HG03103 (cell line): ENCODE measurements around the gene TBL2.
"Not testable (repeated sequence)": the region's sequence is repeated elsewhere in the genome, so short reads cannot be mapped to it uniquely, and the experiment has no call there.

Experiments used
- ATAC-seq: cut with Tn5 transposase; IDR thresholded peaks from one replicate; pipeline ENCODE4 v1.9.1; 2021; ENCODE audit warnings: low read depth; ENCODE audit not compliant: unreplicated experiment

The TBL2 gene

DNA sequence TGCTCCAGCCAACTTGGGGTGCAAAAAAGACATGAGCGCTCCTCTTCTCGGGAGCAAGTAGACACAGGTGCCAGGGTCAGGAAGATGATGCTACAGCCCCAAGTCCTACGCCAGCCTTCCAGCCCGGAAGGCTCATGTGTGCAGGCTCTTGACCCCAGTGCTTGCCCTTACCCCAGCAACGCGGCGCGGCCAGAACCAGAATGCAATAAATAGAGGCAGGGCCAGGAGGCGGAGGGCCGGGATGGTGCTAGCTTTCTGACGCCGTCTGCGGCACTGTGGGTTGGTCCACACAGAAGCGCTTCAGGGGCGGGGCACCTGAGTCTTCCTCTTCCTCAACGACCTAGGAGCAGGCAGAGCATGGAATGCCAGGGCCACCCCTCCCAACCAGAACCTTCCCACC lies 41.3 kb downstream of the TBL2 start:
- ATAC-seq: no peak

DNA sequence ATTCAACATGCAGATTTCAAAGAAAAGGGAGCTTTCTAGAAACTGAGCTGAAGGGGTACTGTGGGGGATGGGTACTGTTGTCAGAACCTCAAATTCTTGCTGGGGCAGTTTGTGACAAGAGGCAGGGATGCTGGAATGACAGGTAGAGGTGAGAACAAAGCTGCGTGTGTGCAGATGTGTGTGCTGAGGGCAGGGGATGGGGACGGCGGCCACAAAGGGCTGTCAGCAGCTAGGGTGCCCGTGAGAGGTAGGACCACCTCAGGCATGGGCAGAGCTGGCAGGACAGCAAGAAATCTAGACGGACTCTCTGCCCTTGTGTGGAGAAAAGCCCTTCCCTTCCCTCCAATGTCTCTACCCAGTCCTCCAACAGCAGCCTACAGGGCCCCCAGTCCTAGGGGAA lies 41.9 kb downstream of the TBL2 start:
- ATAC-seq: no peak

DNA sequence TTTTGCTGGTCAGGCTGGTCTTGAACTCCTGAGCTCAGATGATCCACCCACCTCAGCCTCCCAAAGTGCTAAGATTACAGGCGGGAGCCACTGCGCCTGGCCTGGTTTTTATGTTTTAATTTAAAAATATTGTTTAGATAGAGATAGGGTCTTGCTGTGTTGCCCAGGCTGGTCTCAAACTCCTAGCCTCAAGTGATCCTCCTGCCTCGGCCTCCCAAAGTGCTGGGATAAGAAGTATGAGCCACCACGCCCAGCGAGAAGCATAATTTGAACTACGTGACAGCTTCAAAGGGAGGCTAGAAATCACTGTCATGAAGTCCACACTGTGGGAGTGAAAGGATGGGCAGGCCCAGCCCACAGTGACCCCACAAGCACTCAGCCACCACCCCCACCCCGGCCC lies 42.5 kb downstream of the TBL2 start:
- ATAC-seq: not testable (repeated sequence)

DNA sequence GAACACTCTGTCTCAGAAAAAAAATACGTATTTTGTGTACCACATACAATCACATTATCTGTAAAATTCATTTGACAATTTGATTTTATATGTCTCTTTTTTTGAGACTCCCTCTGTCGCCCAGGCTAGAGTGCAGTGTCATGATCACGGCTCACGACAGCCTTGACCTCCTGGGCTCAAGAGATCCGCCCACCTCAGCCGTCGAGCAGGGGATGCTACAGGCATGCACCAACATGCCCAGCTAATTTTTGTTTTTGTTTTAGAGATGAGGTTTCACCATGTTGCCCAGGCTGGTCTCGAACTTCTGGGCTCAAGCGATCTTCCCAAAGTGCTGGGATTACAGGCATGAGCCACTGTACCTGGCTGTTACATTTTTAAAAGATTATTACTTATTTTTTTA lies 44.6 kb downstream of the TBL2 start:
- ATAC-seq: no peak

DNA sequence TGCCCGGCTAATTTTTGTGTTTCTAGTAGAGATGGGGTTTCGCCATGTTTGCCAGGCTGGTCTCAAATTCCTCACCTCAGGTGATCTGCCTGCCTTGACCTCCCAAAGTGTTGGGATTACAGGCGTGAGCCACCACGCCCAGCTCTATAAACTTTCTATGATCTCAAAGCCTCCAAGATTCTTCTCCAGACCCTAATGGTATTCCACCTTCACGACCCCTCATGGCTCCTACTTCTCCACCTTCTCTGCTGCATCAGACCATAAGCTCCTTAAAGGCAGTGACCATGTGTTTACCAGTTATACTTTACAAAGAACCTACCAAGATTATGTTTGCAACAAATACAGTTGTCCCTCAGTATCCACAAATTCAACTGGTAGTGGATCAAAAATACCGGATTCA lies 46.2 kb downstream of the TBL2 start:
- no peak for ATAC-seq

DNA sequence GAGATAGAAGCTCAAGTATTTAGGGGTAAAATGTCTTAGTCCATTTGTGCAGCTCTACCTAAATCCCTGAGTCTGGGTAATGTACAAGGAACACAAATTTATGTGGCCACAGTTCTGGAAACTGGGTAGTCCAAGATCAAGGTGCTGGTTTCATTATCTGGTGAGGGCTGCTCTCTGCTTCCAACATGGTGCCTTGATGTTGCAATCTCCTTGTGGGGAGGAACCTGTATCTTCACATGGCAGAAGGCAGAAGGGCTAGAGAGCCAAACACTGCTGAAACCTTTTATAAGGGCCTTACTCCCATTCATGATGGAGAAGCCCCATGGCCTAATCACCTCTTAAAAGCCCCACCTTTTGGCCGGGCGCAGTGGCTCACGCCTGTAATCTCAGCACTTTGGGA lies 47.6 kb downstream of the TBL2 start:
- no peak for ATAC-seq

DNA sequence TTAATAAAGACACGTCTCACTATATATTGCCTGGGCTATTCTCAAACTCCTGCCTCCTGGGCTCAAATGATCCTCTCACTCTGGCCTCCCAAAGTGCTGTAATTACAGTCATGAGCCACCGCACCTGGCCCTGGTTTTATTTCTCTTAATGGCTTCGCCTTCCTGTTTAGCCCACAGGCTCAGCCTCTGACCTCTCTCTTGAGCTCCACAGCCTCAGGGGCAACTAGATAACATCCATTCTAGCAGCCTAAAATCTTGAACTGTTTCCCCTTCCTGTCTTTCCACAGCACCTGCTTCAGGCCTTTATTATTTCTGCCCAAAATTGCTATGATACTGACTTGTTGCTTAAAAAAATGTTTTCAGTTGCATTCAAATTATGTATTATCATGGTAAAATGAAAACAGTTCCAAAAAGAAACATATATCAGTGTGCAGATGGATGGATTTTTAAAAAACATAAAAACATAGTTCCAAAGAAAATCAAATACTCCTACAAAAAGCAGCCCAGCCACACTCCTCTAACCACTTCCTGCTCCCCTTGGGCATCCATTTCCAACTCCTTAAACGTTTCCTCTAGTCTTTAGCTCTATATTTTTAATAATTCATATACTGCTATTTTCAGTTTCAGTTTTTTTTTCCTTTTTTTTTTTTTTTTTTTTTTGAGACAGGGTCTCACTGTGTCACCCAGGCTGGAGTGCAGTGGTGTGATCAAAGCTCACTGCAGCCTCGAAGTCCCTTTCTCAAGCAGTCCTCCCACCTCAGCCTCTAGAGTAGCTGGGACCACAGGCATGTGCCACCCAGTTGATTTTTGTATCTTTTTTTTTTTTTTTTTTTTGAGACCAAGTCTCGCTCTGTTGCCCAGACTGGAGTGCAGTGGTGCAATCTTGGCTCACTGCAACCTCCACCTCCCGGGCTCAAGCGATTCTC lies 51.2 kb downstream of the TBL2 start:
- no peak for ATAC-seq

DNA sequence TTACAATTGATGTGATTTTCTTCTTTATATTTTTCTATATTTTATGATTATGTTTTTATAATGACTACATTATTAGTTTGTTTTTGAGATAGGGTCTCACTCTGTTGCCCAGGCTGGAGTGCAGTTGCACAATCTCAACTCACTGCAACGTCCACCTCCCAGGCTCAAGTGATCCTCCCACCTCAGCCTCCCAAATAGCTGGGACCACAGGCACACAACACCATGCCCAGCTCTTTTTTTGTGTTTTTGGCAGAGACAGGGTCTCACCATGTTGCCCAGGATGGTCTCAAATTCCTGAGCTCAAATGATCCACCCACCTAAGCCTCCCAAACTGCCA lies 52.3 kb downstream of the TBL2 start:
- not testable (repeated sequence) for ATAC-seq

DNA sequence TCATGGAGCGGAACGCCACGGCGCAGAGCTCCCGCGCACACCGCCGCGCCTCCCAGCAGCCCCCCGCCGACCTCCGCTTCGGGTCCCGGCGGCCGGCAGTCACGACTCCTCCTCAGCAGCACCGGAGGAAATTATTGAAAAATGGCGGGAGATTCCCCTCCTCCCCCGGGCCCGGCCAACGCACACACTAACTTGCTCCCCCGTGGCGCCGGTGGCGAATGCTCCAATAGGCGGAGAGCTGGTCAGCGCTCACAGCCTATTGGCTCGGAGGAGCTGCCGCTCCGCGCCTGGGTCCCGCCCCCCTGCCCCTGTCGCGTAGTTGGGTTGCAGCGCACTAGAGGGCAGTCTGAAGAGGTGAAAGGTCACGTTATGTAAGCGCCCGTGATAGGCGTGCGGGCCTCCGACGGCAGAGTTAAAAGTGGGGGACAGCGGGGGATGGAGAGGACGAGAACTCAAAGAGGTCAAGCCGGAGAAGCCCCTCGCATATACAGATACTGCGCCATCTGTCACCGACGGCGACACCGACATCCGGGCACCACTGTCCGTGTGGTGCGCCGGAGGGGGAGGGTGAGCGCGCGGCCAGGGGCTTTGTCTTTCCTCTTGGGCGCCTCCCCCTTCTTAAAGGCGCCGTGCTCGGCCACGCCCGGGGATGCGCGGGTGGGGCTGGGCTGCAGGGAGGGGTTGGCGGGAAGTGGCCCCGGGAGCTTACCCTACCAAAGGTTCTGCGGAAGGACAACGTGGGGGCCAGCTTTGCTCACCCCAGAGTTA lies 56.1 kb downstream of the TBL2 start, which contains the start of gene BAZ1B:
BAZ1B (minus strand) TSS at position 189 of the 768 bp plus-strand sequence. CDS start 360 bp downstream, outside the sequence.
- peak; percentile 76 for ATAC-seq

DNA sequence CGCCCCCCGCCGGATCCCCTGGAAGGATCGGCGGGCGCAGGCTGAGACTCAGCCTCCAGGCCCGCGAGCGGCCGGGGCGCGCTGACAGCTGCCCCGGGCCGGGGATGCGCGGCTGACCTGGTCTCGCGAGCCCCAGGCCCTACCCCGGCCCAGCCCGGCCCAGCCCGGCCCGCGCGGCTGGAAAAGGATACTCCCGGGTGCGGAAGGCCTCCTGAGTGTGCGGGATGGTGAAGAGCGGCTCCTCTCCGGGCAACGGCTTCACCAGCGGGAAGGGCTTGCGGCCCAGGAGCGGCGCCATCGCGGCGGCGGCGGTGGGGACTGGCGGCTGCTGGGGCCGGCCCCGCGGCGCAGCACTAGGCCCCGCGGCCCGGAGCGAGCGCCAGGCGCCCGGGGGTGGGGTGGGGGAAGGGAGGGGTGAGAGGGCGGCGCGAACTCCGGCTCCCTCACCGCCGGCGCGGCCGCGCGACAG lies 56.7 kb downstream of the TBL2 start:
- ATAC-seq: peak; percentile 33

DNA sequence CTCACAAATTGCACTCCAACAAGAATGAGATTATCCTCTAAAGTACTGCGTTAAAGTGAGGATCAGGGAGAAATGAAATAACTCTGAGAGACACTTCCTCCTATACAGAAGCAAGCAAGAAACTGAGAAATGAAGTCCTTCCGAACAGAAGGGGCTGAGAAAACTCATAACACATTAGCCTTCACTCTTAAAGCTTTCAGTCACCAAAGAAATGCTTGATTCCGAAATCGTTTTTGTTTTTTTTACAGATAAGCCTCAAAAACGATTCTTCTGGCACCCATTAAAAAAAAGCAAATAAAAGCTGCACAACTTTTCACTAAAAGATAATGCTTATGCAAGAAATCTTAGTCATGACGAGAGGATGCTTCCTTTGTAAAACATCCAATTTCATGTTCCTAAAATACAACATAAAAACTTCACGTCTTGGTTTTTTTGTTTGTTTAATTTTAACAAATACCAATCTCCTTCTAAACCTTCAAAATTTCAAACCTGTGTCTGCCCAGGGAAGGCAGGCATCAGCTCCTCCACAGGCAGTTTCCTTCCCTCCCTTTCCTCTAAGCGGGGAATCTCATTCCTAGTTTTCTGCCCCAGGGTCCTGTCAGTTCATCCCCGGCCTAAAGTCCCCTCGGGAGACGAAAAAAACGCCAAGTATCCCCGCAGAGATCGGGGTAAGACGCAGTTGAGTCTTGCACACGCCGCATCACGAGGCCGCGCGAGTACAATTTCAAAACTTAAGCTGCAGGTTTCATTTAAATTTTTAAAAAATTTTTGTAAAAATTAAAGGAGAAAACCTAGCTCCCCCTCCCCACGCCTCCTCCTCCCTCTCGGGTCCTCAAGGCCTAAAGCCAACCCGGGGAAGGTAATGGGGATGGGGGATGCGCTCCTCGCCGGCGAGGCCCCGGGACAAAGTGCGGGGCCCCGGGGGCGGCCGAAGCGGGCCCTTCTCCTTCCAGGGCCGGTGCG lies 57.4 kb downstream of the TBL2 start:
- no peak for ATAC-seq

DNA sequence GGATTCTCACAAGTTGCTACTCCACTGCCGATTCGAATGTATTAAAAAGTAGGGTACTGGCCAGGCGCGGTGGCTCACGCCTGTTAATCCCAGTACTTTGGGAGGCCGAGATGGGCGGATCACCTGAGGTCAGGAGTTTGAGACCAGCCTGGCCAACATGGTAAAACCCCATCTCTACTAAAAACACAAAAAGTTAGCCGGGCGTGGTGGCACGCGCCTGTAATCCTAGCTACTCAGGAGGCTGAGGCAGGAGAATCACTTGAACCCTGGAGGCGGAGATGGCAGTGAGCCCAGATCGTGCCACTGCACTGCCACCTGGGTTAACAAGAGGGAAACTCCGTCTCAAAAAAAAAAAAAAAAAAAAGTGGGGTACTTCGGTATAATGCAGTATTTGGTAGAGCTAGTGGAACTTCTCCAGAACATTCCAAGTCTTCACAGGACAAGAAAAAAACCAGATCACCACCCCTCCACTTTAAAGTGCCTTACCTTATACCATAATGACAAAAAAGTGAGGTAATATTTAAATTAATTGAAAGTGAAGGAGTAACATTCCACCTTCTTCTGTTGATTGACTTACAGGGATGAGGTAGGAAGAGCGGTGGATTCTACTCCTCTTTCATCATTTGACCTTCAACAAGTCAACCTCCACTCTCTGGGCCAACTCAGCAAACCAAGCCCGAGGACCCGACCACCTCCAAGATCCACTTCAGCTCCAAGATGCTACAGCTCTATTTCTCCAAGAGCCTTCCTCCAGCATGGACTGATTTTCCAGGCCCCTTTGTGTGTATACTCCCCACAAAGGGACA lies 58.3 kb downstream of the TBL2 start:
- ATAC-seq: no peak

DNA sequence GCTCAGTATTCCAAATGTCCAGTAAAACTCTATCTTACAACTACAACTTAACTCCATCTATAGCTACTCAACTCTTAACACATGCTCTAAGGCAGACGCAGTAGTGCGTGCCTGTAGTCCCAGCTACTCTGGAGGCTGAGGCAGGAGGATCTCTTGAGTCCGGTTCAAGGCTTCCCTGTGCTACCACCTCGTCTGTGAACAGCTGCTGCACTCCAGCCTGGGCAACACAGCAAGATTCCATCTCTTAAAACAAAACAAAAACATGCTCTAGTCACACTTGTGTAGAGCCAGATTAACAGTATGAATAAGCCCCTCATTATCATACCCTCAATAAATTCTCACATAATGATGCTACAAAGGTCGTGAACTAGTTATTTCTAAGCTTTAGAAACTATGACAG lies 59.9 kb downstream of the TBL2 start:
- ATAC-seq: no peak
